Liver (tissue), 9 donors: ENCODE measurements around the gene TBX1. TPM values are rescaled to one million over a fixed set of nuclear protein-coding genes. Genes with fewer than 3 reads are reported as not detected.

Source experiments
- DNase-seq: peaks from one replicate; pipeline ENCODE4 v3.0.0-alpha.2; 2017; ENCODE audit warnings: low spot score
- H3K27ac ChIP-seq, 2 donors: one replicate each; pipeline ENCODE4 v1.7.0; 2013; ENCODE audit warnings: inconsistent platforms in 2 of 2, low read length in 2 of 2, control low read depth in 1 of 2, low read depth in 1 of 2, mild to moderate bottlenecking in 1 of 2
- H3K27me3 ChIP-seq, 4 donors: one replicate each; pipeline versions ENCODE4 v1.6.1 to v1.7.0; 2013; ENCODE audit warnings: low read length in 3 of 4, inconsistent platforms in 1 of 4, mild to moderate bottlenecking in 1 of 4, moderate library complexity in 1 of 4; ENCODE audit not compliant: control insufficient read depth in 4 of 4, insufficient read depth in 4 of 4
- H3K36me3 ChIP-seq, 4 donors: one replicate each; pipeline versions ENCODE4 v1.6.1 to v1.7.0; 2013; ENCODE audit warnings: low read length in 3 of 4, mild to moderate bottlenecking in 3 of 4, low read depth in 1 of 4, moderate library complexity in 1 of 4; ENCODE audit not compliant: control insufficient read depth in 4 of 4, insufficient read depth in 3 of 4
- H3K4me1 ChIP-seq, 4 donors: one replicate each; pipeline versions ENCODE4 v1.6.1 to v1.7.0; 2013; ENCODE audit warnings: low read length in 3 of 4, mild to moderate bottlenecking in 3 of 4, moderate library complexity in 1 of 4; ENCODE audit not compliant: control insufficient read depth in 4 of 4, insufficient read depth in 4 of 4
- H3K4me3 ChIP-seq, 3 donors: one replicate each; pipeline versions ENCODE4 v1.6.1 to v1.7.0; 2013; ENCODE audit warnings: low read length in 3 of 3, control low read depth in 1 of 3, low read depth in 1 of 3, mild to moderate bottlenecking in 1 of 3
- H3K9ac ChIP-seq, 2 donors: one replicate each; pipeline ENCODE4 v1.7.0; 2013; ENCODE audit warnings: low read length in 2 of 2, mild to moderate bottlenecking in 2 of 2, moderate library complexity in 2 of 2, control low read depth in 1 of 2, low read depth in 1 of 2
- H3K9me3 ChIP-seq, 4 donors: one replicate each; pipeline versions ENCODE4 v1.6.1 to v1.7.0; 2013; ENCODE audit warnings: low read length in 3 of 4; ENCODE audit not compliant: control insufficient read depth in 4 of 4
- EGR1 ChIP-seq, 2 donors: IDR thresholded peaks; 2 replicates each; pipeline ENCODE4 v1.6.1; 2016 to 2018; ENCODE audit warnings: antibody characterized with exemption in 2 of 2, low read depth in 2 of 2
- FOXA1 ChIP-seq: IDR thresholded peaks from 2 replicates; pipeline ENCODE4 v1.6.1; 2016; ENCODE audit warnings: antibody characterized with exemption
- GABPA ChIP-seq, 2 donors: IDR thresholded peaks in 1 of 2; conservative IDR thresholded peaks in 1 of 2; 2 replicates each; pipeline ENCODE4 v1.6.1; 2016; ENCODE audit warnings: antibody characterized with exemption in 2 of 2, mild to moderate bottlenecking in 1 of 2, moderate library complexity in 1 of 2
- HNF4A ChIP-seq, 2 donors: conservative IDR thresholded peaks; 2 replicates each; pipeline ENCODE4 v1.6.1; 2016; ENCODE audit warnings: antibody characterized with exemption in 2 of 2, mild to moderate bottlenecking in 2 of 2
- HNF4G ChIP-seq: IDR thresholded peaks from 2 replicates; pipeline ENCODE4 v1.6.1; 2016; ENCODE audit warnings: antibody characterized with exemption
- JUND ChIP-seq, 2 donors: IDR thresholded peaks; 2 replicates each; pipeline ENCODE4 v1.6.1; 2016; ENCODE audit warnings: antibody characterized with exemption in 2 of 2
- NR2F2 ChIP-seq: IDR thresholded peaks from 2 replicates; pipeline ENCODE4 v1.6.1; 2016; ENCODE audit warnings: antibody characterized with exemption
- RAD21 ChIP-seq, 2 donors: IDR thresholded peaks; 2 replicates each; pipeline ENCODE4 v1.6.1; 2016; ENCODE audit warnings: antibody characterized with exemption in 2 of 2, mild to moderate bottlenecking in 2 of 2
- RXRA ChIP-seq, 2 donors: IDR thresholded peaks; 2 replicates each; pipeline ENCODE4 v1.6.1; 2017 to 2018; ENCODE audit warnings: antibody characterized with exemption in 2 of 2, mild to moderate bottlenecking in 1 of 2
- SP1 ChIP-seq: IDR thresholded peaks from 2 replicates; pipeline ENCODE4 v1.6.1; 2018; ENCODE audit warnings: antibody characterized with exemption, mild to moderate bottlenecking
- TAF1 ChIP-seq: conservative IDR thresholded peaks from 2 replicates; pipeline ENCODE4 v1.6.1; 2016; ENCODE audit warnings: antibody characterized with exemption, mild to moderate bottlenecking
- YY1 ChIP-seq: IDR thresholded peaks from 2 replicates; pipeline ENCODE4 v1.6.1; 2016; ENCODE audit warnings: antibody characterized with exemption, mild to moderate bottlenecking
- WGBS: extraction: QIAGEN DNeasy Blood & Tissue Kit; methylation state at CpG from one replicate; pipeline ENCODE4 v1.1.7; 2013; 5-methylcytosine and 5-hydroxymethylcytosine counted together
- polyA plus RNA-seq, 2 donors: library from polyadenylated mRNA; stranded (reverse) in 1 of 2; unstranded in 1 of 2; fragments of 200-250 nt in 1 of 2; fragments of >200 nt in 1 of 2; fragmentation: Nextera tagmentation in 1 of 2; extraction: Ambion mirVana in 1 of 2; gene quantifications; one replicate each; pipeline versions ENCODE4 v1.2.1 to v1.2.3, GENCODE V29; 2013 to 2015
- total RNA-seq, 2 donors: library from RNA; depleted of rRNA; stranded (reverse); fragments of >200 nt; gene quantifications; one replicate each; pipeline ENCODE4 v1.2.3, GENCODE V29; 2014
- TF ChIP-seq, protein P1 (sequence below): IDR thresholded peaks from 2 replicates; pipeline ENCODE4 v1.6.1; 2016; ENCODE audit warnings: antibody characterized with exemption
- TF ChIP-seq, protein P2 (sequence below): fragments of 150-350 bp; IDR thresholded peaks from 2 replicates; pipeline ENCODE4 v1.5.1; 2017; ENCODE audit warnings: improper control_type of control experiment, low read depth, low read length; ENCODE audit not compliant: missing input control
- TF ChIP-seq, protein P3 (sequence below): IDR thresholded peaks from 2 replicates; pipeline ENCODE4 v1.6.1; 2016; ENCODE audit warnings: antibody characterized with exemption
- TF ChIP-seq, protein P4 (sequence below): IDR thresholded peaks from 2 replicates; pipeline ENCODE4 v1.6.1; 2016; ENCODE audit warnings: antibody characterized with exemption, mild to moderate bottlenecking
- TF ChIP-seq, protein P5 (sequence below): IDR thresholded peaks from 2 replicates; pipeline ENCODE4 v1.6.1; 2016; ENCODE audit warnings: antibody characterized with exemption
- donor health status: healthy.
- donor health status: healthy.
- donor health status: healthy.
- donor health status: healthy.
- donor health status: healthy.

The TBX1 gene
- total and polyA plus RNA-seq, 4 donors: 0.17 to 0.18 TPM; not detected in 2

DNA sequence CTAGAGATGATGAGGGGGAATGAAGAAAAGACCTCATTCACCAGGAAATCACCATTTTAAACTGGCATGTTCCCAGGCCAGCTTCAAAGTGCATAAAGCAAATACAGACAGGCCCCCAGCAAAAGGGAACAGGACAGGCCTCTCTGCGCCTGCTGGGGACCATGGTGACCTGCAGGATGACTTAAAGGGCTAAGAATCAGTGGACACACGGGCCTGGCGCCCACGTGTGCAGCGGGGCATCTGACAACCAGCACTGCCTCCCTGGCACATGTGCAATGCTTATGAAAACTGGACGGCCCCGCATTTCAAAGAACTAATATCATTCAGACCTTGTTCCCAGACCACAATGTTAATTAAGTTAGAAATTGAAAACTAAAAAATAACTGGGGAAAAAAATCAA, 35.6 kb downstream of the TBX1 start:
- Histone ChIP-seq H3K27ac (no peak overlapping the region), H3K4me1 (no peaks in the 10 kb centered on the region), H3K36me3 (no peaks in the 10 kb centered on the region), H3K9me3 (peaks cover 0 to 2% (median 0%) of the 10 kb centered on the region in 4 donors), H3K27me3 (no peaks in the 10 kb centered on the region), H3K4me3 (no peak overlapping the region), H3K9ac (no peak overlapping the region)
- TF ChIP-seq, protein P1, sequence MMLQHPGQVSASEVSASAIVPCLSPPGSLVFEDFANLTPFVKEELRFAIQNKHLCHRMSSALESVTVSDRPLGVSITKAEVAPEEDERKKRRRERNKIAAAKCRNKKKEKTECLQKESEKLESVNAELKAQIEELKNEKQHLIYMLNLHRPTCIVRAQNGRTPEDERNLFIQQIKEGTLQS: no peak
- TF ChIP-seq JUND (IDR thresholded peaks at IDR 0.05) (no peak), NR2F2 (no peak), GABPA (IDR thresholded peaks at IDR 0.05 in 1 of 2, conservative IDR thresholded peaks at IDR 0.05 in 1 of 2) (no peak), SP1 (no peak), TAF1 (no peak), EGR1 (IDR thresholded peaks at IDR 0.05; ENCODE audit: low read depth in 2 of 2) (no peak), RAD21 (IDR thresholded peaks at IDR 0.05) (no peak), HNF4A (conservative IDR thresholded peaks at IDR 0.05) (no peak), YY1 (no peak), RXRA (IDR thresholded peaks at IDR 0.05) (no peak), FOXA1 (no peak), HNF4G (no peak)
- TF ChIP-seq, protein P2, sequence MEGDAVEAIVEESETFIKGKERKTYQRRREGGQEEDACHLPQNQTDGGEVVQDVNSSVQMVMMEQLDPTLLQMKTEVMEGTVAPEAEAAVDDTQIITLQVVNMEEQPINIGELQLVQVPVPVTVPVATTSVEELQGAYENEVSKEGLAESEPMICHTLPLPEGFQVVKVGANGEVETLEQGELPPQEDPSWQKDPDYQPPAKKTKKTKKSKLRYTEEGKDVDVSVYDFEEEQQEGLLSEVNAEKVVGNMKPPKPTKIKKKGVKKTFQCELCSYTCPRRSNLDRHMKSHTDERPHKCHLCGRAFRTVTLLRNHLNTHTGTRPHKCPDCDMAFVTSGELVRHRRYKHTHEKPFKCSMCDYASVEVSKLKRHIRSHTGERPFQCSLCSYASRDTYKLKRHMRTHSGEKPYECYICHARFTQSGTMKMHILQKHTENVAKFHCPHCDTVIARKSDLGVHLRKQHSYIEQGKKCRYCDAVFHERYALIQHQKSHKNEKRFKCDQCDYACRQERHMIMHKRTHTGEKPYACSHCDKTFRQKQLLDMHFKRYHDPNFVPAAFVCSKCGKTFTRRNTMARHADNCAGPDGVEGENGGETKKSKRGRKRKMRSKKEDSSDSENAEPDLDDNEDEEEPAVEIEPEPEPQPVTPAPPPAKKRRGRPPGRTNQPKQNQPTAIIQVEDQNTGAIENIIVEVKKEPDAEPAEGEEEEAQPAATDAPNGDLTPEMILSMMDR: no peak
- TF ChIP-seq, protein P3, sequence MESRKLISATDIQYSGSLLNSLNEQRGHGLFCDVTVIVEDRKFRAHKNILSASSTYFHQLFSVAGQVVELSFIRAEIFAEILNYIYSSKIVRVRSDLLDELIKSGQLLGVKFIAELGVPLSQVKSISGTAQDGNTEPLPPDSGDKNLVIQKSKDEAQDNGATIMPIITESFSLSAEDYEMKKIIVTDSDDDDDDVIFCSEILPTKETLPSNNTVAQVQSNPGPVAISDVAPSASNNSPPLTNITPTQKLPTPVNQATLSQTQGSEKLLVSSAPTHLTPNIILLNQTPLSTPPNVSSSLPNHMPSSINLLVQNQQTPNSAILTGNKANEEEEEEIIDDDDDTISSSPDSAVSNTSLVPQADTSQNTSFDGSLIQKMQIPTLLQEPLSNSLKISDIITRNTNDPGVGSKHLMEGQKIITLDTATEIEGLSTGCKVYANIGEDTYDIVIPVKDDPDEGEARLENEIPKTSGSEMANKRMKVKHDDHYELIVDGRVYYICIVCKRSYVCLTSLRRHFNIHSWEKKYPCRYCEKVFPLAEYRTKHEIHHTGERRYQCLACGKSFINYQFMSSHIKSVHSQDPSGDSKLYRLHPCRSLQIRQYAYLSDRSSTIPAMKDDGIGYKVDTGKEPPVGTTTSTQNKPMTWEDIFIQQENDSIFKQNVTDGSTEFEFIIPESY: no peak
- TF ChIP-seq, protein P4, sequence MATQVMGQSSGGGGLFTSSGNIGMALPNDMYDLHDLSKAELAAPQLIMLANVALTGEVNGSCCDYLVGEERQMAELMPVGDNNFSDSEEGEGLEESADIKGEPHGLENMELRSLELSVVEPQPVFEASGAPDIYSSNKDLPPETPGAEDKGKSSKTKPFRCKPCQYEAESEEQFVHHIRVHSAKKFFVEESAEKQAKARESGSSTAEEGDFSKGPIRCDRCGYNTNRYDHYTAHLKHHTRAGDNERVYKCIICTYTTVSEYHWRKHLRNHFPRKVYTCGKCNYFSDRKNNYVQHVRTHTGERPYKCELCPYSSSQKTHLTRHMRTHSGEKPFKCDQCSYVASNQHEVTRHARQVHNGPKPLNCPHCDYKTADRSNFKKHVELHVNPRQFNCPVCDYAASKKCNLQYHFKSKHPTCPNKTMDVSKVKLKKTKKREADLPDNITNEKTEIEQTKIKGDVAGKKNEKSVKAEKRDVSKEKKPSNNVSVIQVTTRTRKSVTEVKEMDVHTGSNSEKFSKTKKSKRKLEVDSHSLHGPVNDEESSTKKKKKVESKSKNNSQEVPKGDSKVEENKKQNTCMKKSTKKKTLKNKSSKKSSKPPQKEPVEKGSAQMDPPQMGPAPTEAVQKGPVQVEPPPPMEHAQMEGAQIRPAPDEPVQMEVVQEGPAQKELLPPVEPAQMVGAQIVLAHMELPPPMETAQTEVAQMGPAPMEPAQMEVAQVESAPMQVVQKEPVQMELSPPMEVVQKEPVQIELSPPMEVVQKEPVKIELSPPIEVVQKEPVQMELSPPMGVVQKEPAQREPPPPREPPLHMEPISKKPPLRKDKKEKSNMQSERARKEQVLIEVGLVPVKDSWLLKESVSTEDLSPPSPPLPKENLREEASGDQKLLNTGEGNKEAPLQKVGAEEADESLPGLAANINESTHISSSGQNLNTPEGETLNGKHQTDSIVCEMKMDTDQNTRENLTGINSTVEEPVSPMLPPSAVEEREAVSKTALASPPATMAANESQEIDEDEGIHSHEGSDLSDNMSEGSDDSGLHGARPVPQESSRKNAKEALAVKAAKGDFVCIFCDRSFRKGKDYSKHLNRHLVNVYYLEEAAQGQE: no peak
- TF ChIP-seq, protein P5, sequence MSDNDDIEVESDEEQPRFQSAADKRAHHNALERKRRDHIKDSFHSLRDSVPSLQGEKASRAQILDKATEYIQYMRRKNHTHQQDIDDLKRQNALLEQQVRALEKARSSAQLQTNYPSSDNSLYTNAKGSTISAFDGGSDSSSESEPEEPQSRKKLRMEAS: no peak
- WGBS: 90% methylated on average over 7 of the region's 7 CpGs
- DNase-seq: no peak
